Activated B cell treated with CpG ODN at 0.5 μM for 24 hours (primary cell): Measurements from ENCODE around the gene COL5A1. TPM values are rescaled to one million over a fixed set of nuclear protein-coding genes. Genes with fewer than 3 reads are reported as not detected.

Experiments used
- ATAC-seq: fragments of 200-7000 bp; cut with Tn5 transposase; one replicate; pipeline ENCODE4 v1.10.0; 2021; ENCODE audit warnings: low read depth, mild to moderate bottlenecking, moderate library complexity
- CTCF ChIA-PET: fragments of 350-600 bp; sonication (Branson Sonifier 250); formaldehyde crosslinking; loops from one replicate; lab custom pipeline; 2021; ENCODE audit warnings: antibody characterized with exemption; lab: Charles Lee
- POLR2A ChIA-PET: fragments of 350-600 bp; sonication (Branson Sonifier 250); formaldehyde crosslinking; loops from one replicate; lab custom pipeline; 2021; ENCODE audit warnings: antibody characterized with exemption; lab: Charles Lee
- DNase-seq: peaks from one replicate; pipeline ENCODE4 v3.0.0; 2022
- H3K27ac Mint-ChIP-seq: one replicate; pipeline ENCODE4 v1.8.0; 2020; ENCODE audit warnings: mixed read lengths
- H3K27me3 Mint-ChIP-seq: one replicate; pipeline ENCODE4 v1.8.0; 2021; ENCODE audit warnings: mixed read lengths
- H3K36me3 Mint-ChIP-seq: one replicate; pipeline ENCODE4 v1.8.0; 2021; ENCODE audit warnings: low read depth, mixed read lengths
- H3K4me1 Mint-ChIP-seq: one replicate; pipeline ENCODE4 v1.8.0; 2021; ENCODE audit warnings: mixed read lengths
- H3K4me3 Mint-ChIP-seq: one replicate; pipeline ENCODE4 v1.8.0; 2020; ENCODE audit warnings: mild to moderate bottlenecking, mixed read lengths
- H3K9me3 Mint-ChIP-seq: one replicate; pipeline ENCODE4 v1.8.0; 2020; ENCODE audit warnings: mixed read lengths
- CTCF ChIP-seq: fragments of 200-600 bp; IDR thresholded peaks from one replicate; pipeline ENCODE4 v1.8.0; 2022; ENCODE audit warnings: antibody characterized with exemption, mild to moderate bottlenecking
- intact Hi-C: fragments of 100-400 bp; cut with micrococcal nuclease; formaldehyde crosslinking; loops from one replicate; pipeline ENCODE4 v1.15.1; 2024
- total RNA-seq: library from RNA; stranded (reverse); gene quantifications from 2 replicates; pipeline ENCODE4 v1.2.3, GENCODE V29; 2022

COL5A1 gene
- total RNA-seq, 1 donor from 2014 or later: 0.02 TPM

- H3K4me3 Mint-ChIP-seq: no peak overlapping the region
- CTCF ChIA-PET: no interaction called here
- ATAC-seq (no peak), DNase-seq (no peak)
- H3K4me1 Mint-ChIP-seq: no peaks in the 10 kb centered on the region
- no peaks in the 10 kb centered on the region for H3K9me3 Mint-ChIP-seq
- H3K27me3 Mint-ChIP-seq: no peaks in the 10 kb centered on the region
- no peak overlapping the region for H3K27ac Mint-ChIP-seq
- no peak for TF ChIP-seq CTCF
- no peaks in the 10 kb centered on the region for H3K36me3 Mint-ChIP-seq
- POLR2A ChIA-PET: no interaction called here
- intact Hi-C loops: no loop called here
Measured at GRCh38 chr9:134834957-134835419, 193.4 kb downstream of the COL5A1 start.

GRCh38 chr9:134835448-134835847 is 193.8 kb downstream of the COL5A1 start:
- H3K4me3 Mint-ChIP-seq: no peak overlapping the region
- intact Hi-C loops: no loop called here
- no peaks in the 10 kb centered on the region for H3K36me3 Mint-ChIP-seq
- POLR2A ChIA-PET: no interaction called here
- TF ChIP-seq CTCF: no peak
- ATAC-seq: no peak
- H3K27ac Mint-ChIP-seq: no peak overlapping the region
- H3K4me1 Mint-ChIP-seq: no peaks in the 10 kb centered on the region
- no peak for DNase-seq
- CTCF ChIA-PET: no interaction called here
- H3K27me3 Mint-ChIP-seq: no peaks in the 10 kb centered on the region
- no peaks in the 10 kb centered on the region for H3K9me3 Mint-ChIP-seq

- no peak overlapping the region for H3K4me3 Mint-ChIP-seq
- no peaks in the 10 kb centered on the region for H3K27me3 Mint-ChIP-seq
- no peak for DNase-seq
- H3K36me3 Mint-ChIP-seq: no peaks in the 10 kb centered on the region
- no peaks in the 10 kb centered on the region for H3K9me3 Mint-ChIP-seq
- no peaks in the 10 kb centered on the region for H3K4me1 Mint-ChIP-seq
- intact Hi-C loops: no loop called here
- no peak for TF ChIP-seq CTCF
- ChIA-PET CTCF (no interaction called here), POLR2A (no interaction called here)
- ATAC-seq: no peak
- no peak overlapping the region for H3K27ac Mint-ChIP-seq
Measured at GRCh38 chr9:134835987-134836386, 194.4 kb downstream of the COL5A1 start.

- intact Hi-C loops: no loop called here
- Mint-ChIP-seq H3K4me3 (no peak overlapping the region), H3K36me3 (no peaks in the 10 kb centered on the region), H3K27ac (no peak overlapping the region), H3K27me3 (no peaks in the 10 kb centered on the region), H3K9me3 (no peaks in the 10 kb centered on the region), H3K4me1 (no peaks in the 10 kb centered on the region)
- TF ChIP-seq CTCF: no peak
- ATAC-seq (no peak), DNase-seq (no peak)
- POLR2A ChIA-PET: no interaction called here
- CTCF ChIA-PET: no interaction called here
Measured at GRCh38 chr9:134836406-134836970, 194.9 kb downstream of the COL5A1 start.

- Mint-ChIP-seq H3K27ac (no peak overlapping the region), H3K4me1 (no peaks in the 10 kb centered on the region), H3K4me3 (no peak overlapping the region), H3K9me3 (no peaks in the 10 kb centered on the region), H3K36me3 (no peaks in the 10 kb centered on the region), H3K27me3 (no peaks in the 10 kb centered on the region)
- ATAC-seq: no peak
- TF ChIP-seq CTCF: no peak
- ChIA-PET CTCF (no interaction called here), POLR2A (no interaction called here)
- DNase-seq: no peak
- intact Hi-C loops: no loop called here
Measured at GRCh38 chr9:134837529-134837928, 195.9 kb downstream of the COL5A1 start.
